Stimulated activated CD4-positive, alpha-beta T cell treated with anti-CD3 and anti-CD28 coated beads, Interleukin-4, amount 100 ng/mL, for 1 hour (primary cell): ENCODE measurements around the gene MCC.
"Not testable (repeated sequence)": the region's sequence is repeated elsewhere in the genome, so short reads cannot be mapped to it uniquely, and the experiment has no call there.

ENCODE experiments used
- DNase-seq: peaks from one replicate; pipeline ENCODE4 v3.0.0-alpha.2; 2020

Gene MCC

GRCh38 chr5:113093558-113093957 lies 394.7 kb downstream of the MCC start:
- DNase-seq: no peak

GRCh38 chr5:113092683-113093082 lies 395.6 kb downstream of the MCC start:
- no peak for DNase-seq

- DNase-seq: no peak
These were observed 396.6 kb downstream of the MCC start for GRCh38 chr5:113091622-113092021.

- DNase-seq: peak; percentile 7
These were observed 397.7 kb downstream of the MCC start for GRCh38 chr5:113090336-113091106.

GRCh38 chr5:113089653-113090335 lies 398.5 kb downstream of the MCC start:
- no peak for DNase-seq

- no peak for DNase-seq
These were observed 400.2 kb downstream of the MCC start for GRCh38 chr5:113087976-113088514.

GRCh38 chr5:113085880-113086409 lies 402.3 kb downstream of the MCC start:
- no peak for DNase-seq

- DNase-seq: no peak
These were observed 403.2 kb downstream of the MCC start for GRCh38 chr5:113085084-113085414.

- DNase-seq: no peak
These were observed 403.7 kb downstream of the MCC start for GRCh38 chr5:113084402-113085083.

GRCh38 chr5:113083481-113083880 lies 404.8 kb downstream of the MCC start:
- no peak for DNase-seq

GRCh38 chr5:113082547-113082905 lies 405.7 kb downstream of the MCC start:
- DNase-seq: no peak

GRCh38 chr5:113081881-113082546 lies 406.2 kb downstream of the MCC start:
- DNase-seq: no peak

GRCh38 chr5:113081091-113081839 lies 407.0 kb downstream of the MCC start:
- no peak for DNase-seq

GRCh38 chr5:113076649-113077048 lies 411.6 kb downstream of the MCC start:
- DNase-seq: not testable (repeated sequence)

GRCh38 chr5:113075019-113075418 lies 413.2 kb downstream of the MCC start:
- DNase-seq: no peak

- peak; percentile 5 for DNase-seq
These were observed 414.6 kb downstream of the MCC start for GRCh38 chr5:113073629-113074034.

- no peak for DNase-seq
These were observed 416.9 kb downstream of the MCC start for GRCh38 chr5:113071401-113071800.

- no peak for DNase-seq
These were observed 417.4 kb downstream of the MCC start for GRCh38 chr5:113070901-113071300.

- no peak for DNase-seq
These were observed 419.7 kb downstream of the MCC start for GRCh38 chr5:113068559-113068958.

GRCh38 chr5:113067635-113068344 lies 420.5 kb downstream of the MCC start:
- no peak for DNase-seq

- DNase-seq: no peak
These were observed 422.6 kb downstream of the MCC start for GRCh38 chr5:113065626-113066025.

GRCh38 chr5:113064806-113065205 lies 423.4 kb downstream of the MCC start:
- DNase-seq: no peak
